ENCODE measurements around the gene SORBS1. TPM values are rescaled to one million over a fixed set of nuclear protein-coding genes. Genes with fewer than 3 reads are reported as not detected.
A peak's percentile ranks its signal among the peaks of the same experiment; 100 is the strongest.

The SORBS1 gene
- total and polyA plus RNA-seq, 4 donors = 13.1 to 68.9 (median 44.0) TPM

DNA sequence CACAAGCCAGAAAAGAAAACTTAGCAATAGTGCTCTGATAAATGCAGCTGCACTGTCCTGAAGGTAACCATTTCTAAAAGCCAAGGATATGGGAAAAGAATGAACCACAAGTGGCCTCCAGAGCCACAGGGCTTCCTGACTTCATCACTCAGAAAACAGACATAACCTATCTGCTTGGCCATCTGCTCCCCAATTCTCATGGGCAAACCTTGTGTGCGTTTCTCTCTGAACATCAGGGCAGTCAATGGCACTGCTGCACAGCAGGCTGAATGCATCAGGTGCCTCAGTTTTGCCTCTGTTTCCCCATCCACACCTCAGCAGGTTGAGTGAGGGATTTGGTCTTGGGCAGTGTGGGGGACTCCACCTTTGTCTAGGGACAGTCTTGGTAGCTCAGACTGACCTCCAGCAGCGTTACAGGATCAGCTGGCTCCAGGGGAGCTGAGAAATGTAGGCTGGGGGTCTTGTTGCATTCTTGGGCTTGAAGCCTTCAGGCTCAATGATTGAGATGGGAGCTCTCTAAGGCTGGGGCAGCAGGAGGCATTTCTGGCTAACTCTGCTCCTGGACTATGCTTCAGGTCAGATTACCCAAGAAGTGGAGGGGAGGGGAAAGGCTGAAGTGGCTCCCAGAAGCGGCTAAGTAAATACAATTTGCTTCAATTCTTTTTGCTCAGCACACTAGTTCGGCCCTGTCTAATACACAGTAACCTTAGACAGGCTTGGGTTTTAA, 246.8 kb downstream of the SORBS1 start:
- Histone ChIP-seq H3K4me3 (no peak overlapping the region), H3K4me1 (ENCODE audit: control insufficient read depth in 5 of 5, insufficient read depth in 5 of 5, low read length in 5 of 5) (peaks cover 0 to 17% (median 2%) of the 10 kb centered on the region in 5 donors), H3K36me3 (ENCODE audit: control insufficient read depth in 4 of 4, insufficient read depth in 4 of 4, low read length in 4 of 4) (peaks cover 2 to 36% (median 5%) of the 10 kb centered on the region in 4 donors), H3K9me3 (ENCODE audit: control insufficient read depth in 4 of 4, insufficient read depth in 3 of 4, low read length in 3 of 4) (no peaks in the 10 kb centered on the region), H3K27me3 (ENCODE audit: control insufficient read depth in 3 of 3, insufficient read depth in 3 of 3, low read length in 2 of 3) (no peaks in the 10 kb centered on the region), H3K9ac (ENCODE audit: insufficient read depth in 1 of 2, low read length in 2 of 2) (no peak overlapping the region), H3K27ac (ENCODE audit: low read depth in 1 of 2, low read length in 1 of 2) (peak overlapping the region in 1 of 2 donors; percentile 34)
- TF ChIP-seq, protein P1, sequence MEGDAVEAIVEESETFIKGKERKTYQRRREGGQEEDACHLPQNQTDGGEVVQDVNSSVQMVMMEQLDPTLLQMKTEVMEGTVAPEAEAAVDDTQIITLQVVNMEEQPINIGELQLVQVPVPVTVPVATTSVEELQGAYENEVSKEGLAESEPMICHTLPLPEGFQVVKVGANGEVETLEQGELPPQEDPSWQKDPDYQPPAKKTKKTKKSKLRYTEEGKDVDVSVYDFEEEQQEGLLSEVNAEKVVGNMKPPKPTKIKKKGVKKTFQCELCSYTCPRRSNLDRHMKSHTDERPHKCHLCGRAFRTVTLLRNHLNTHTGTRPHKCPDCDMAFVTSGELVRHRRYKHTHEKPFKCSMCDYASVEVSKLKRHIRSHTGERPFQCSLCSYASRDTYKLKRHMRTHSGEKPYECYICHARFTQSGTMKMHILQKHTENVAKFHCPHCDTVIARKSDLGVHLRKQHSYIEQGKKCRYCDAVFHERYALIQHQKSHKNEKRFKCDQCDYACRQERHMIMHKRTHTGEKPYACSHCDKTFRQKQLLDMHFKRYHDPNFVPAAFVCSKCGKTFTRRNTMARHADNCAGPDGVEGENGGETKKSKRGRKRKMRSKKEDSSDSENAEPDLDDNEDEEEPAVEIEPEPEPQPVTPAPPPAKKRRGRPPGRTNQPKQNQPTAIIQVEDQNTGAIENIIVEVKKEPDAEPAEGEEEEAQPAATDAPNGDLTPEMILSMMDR (IDR thresholded peaks at IDR 0.05; ENCODE audit: control extremely low read depth, extremely low read depth) = no peak
- peak in 1 of 3 donors; percentile 44 for DNase-seq
- 73 to 79% methylated on average over 4 of the region's 4 CpGs for WGBS, 2 donors
- ATAC-seq (ENCODE audit: insufficient read depth, low FRiP score) = no peak

DNA sequence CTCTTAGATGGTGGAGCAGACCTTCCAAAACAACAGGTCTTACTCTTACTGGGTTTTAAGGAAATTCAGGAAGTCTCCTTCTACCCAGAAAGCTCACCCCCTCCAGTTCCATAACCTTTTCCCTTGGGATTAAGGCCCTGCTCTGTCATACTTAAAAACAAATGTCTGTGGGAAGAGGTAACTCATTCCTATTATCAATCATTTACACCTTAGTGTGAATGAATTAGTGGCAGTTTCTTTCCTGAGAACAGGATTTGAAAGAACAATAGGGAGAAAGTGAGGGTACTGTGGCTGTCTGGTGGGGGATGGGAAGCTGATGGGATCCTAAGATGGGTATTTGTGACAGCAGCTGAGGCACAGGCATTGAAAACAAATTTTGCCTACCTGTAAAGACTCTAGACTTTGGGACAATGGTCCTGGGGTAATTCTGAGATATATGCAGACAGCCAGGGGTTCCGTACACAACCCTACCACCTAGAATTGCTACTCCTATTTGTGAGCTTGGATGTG, 248.1 kb downstream of the SORBS1 start:
- Histone ChIP-seq H3K4me1 (ENCODE audit: control insufficient read depth in 5 of 5, insufficient read depth in 5 of 5, low read length in 5 of 5) (peaks cover 0 to 9% (median 2%) of the 10 kb centered on the region in 5 donors), H3K27me3 (ENCODE audit: control insufficient read depth in 3 of 3, insufficient read depth in 3 of 3, low read length in 2 of 3) (no peaks in the 10 kb centered on the region), H3K36me3 (ENCODE audit: control insufficient read depth in 4 of 4, insufficient read depth in 4 of 4, low read length in 4 of 4) (peaks cover 2 to 32% (median 5%) of the 10 kb centered on the region in 4 donors), H3K9me3 (ENCODE audit: control insufficient read depth in 4 of 4, insufficient read depth in 3 of 4, low read length in 3 of 4) (no peaks in the 10 kb centered on the region), H3K4me3 (no peak overlapping the region), H3K9ac (ENCODE audit: insufficient read depth in 1 of 2, low read length in 2 of 2) (no peak overlapping the region), H3K27ac (ENCODE audit: low read depth in 1 of 2, low read length in 1 of 2) (peak overlapping the region in 1 of 2 donors; percentile 37)
- TF ChIP-seq, protein P1 (IDR thresholded peaks at IDR 0.05; ENCODE audit: control extremely low read depth, extremely low read depth) = no peak
- DNase-seq = no peak
- 90 to 100% methylated on average over 1 of the region's 1 CpG for WGBS, 2 donors
- ATAC-seq (ENCODE audit: insufficient read depth, low FRiP score) = no peak

DNA sequence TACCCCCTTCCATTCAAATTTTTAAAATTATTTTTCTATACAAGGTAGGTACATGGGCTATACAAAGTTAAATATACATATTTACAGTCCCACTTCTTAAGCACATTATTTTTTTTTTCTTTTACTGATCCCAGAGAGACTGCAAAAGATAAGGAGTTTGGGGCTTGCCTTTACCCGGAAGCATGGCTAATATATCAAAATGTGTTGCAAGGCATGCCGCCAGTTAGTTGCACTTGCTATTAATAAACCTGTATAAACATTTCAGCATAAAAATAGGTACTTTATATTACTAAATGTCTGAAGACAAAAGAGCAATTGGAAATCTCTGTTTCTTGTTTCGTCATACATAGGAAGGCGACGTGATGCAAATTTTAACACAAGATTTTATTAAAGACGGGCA, 248.9 kb downstream of the SORBS1 start:
- peaks cover 0 to 10% (median 2%) of the 10 kb centered on the region in 5 donors for H3K4me1 ChIP-seq (ENCODE audit: control insufficient read depth in 5 of 5, insufficient read depth in 5 of 5, low read length in 5 of 5)
- no peaks in the 10 kb centered on the region for H3K27me3 ChIP-seq (ENCODE audit: control insufficient read depth in 3 of 3, insufficient read depth in 3 of 3, low read length in 2 of 3)
- H3K27ac ChIP-seq (ENCODE audit: low read depth in 1 of 2, low read length in 1 of 2) = no peak overlapping the region
- no peaks in the 10 kb centered on the region for H3K9me3 ChIP-seq (ENCODE audit: control insufficient read depth in 4 of 4, insufficient read depth in 3 of 4, low read length in 3 of 4)
- 20 to 34% methylated on average over 6 of the region's 6 CpGs for WGBS, 2 donors
- ATAC-seq (ENCODE audit: insufficient read depth, low FRiP score) = no peak
- DNase-seq = peak in 1 of 3 donors; percentile 47
- TF ChIP-seq, protein P1 (IDR thresholded peaks at IDR 0.05; ENCODE audit: control extremely low read depth, extremely low read depth) = no peak
- H3K9ac ChIP-seq (ENCODE audit: insufficient read depth in 1 of 2, low read length in 2 of 2) = no peak overlapping the region
- H3K4me3 ChIP-seq = no peak overlapping the region
- peaks cover 2 to 29% (median 5%) of the 10 kb centered on the region in 4 donors for H3K36me3 ChIP-seq (ENCODE audit: control insufficient read depth in 4 of 4, insufficient read depth in 4 of 4, low read length in 4 of 4)

All from lung (tissue), 12 donors.